HG03565 (cell line): ENCODE data around the gene RER1.
A peak's percentile ranks its signal among the peaks of the same experiment; 100 is the strongest.

Experiments used
- ATAC-seq: cut with Tn5 transposase; IDR thresholded peaks from one replicate; pipeline ENCODE4 v1.9.1; 2021; ENCODE audit warnings: mild to moderate bottlenecking, moderate library complexity; ENCODE audit not compliant: unreplicated experiment

Gene RER1

GRCh38 chr1:2405588-2406295 is 14.1 kb downstream of the RER1 start:
- no peak for ATAC-seq

GRCh38 chr1:2406451-2407041 is 14.9 kb downstream of the RER1 start:
- no peak for ATAC-seq

GRCh38 chr1:2407166-2407990 is 15.7 kb downstream of the RER1 start:
- ATAC-seq, result no peak

GRCh38 chr1:2407991-2408275 is 16.3 kb downstream of the RER1 start:
- no peak for ATAC-seq

GRCh38 chr1:2408456-2408855 is 16.8 kb downstream of the RER1 start:
- ATAC-seq, result no peak

- ATAC-seq, result no peak
Observed at GRCh38 chr1:2408859-2409276, 17.2 kb downstream of the RER1 start.

- no peak for ATAC-seq
Observed at GRCh38 chr1:2409745-2410144, 18.1 kb downstream of the RER1 start.

GRCh38 chr1:2411801-2412394 is 20.3 kb downstream of the RER1 start:
- peak; percentile 23 for ATAC-seq

- ATAC-seq, result peak; percentile 74
Observed at GRCh38 chr1:2412395-2412772, 20.7 kb downstream of the RER1 start, which contains the start of gene PEX10. Gene PEX10, minus strand, starts transcription at chr1:2412564. Its CDS starts 62 bp downstream, at chr1:2412502.

- ATAC-seq, result no peak
Observed at GRCh38 chr1:2412773-2413494, 21.3 kb downstream of the RER1 start.

GRCh38 chr1:2413495-2414296 is 22.1 kb downstream of the RER1 start:
- no peak for ATAC-seq

- no peak for ATAC-seq
Observed at GRCh38 chr1:2414297-2414958, 22.8 kb downstream of the RER1 start.

GRCh38 chr1:2415337-2415736 is 23.7 kb downstream of the RER1 start:
- ATAC-seq, result no peak

- ATAC-seq, result no peak
Observed at GRCh38 chr1:2415801-2416208, 24.2 kb downstream of the RER1 start.

GRCh38 chr1:2416403-2416802 is 24.8 kb downstream of the RER1 start:
- ATAC-seq, result no peak

- no peak for ATAC-seq
Observed at GRCh38 chr1:2417083-2417832, 25.6 kb downstream of the RER1 start.

- no peak for ATAC-seq
Observed at GRCh38 chr1:2417833-2418225, 26.2 kb downstream of the RER1 start.

GRCh38 chr1:2418791-2419320 is 27.2 kb downstream of the RER1 start:
- no peak for ATAC-seq

GRCh38 chr1:2419416-2419815 is 27.8 kb downstream of the RER1 start:
- ATAC-seq, result no peak
